Upper lobe of left lung (tissue), 6 donors: Measurements from ENCODE around the gene ZSWIM1. TPM values are rescaled to one million over a fixed set of nuclear protein-coding genes. Genes with fewer than 3 reads are reported as not detected.

Experiments
- ATAC-seq, 2 donors: fragments of 200-7000 bp; cut with Tn5 transposase; one replicate each; pipeline ENCODE4 v1.9.1; 2022; ENCODE audit warnings: mild to moderate bottlenecking in 2 of 2, moderate library complexity in 2 of 2; ENCODE audit not compliant: low FRiP score in 2 of 2
- DNase-seq, 2 donors: peaks; one replicate each; pipeline ENCODE4 v3.0.0-alpha.2; 2019 to 2020
- H3K27ac ChIP-seq, 4 donors: fragments of 200-600 bp; sonication (generic); one replicate each; pipeline ENCODE4 v1.5.1; 2016 to 2019
- H3K27me3 ChIP-seq, 4 donors: fragments of 200-600 bp; sonication (generic); one replicate each; pipeline ENCODE4 v1.5.1; 2017 to 2019
- H3K36me3 ChIP-seq, 4 donors: fragments of 200-600 bp; sonication (generic); one replicate each; pipeline ENCODE4 v1.5.1; 2016 to 2019
- H3K4me1 ChIP-seq, 4 donors: fragments of 200-600 bp; sonication (generic); one replicate each; pipeline ENCODE4 v1.5.1; 2018 to 2019
- H3K4me3 ChIP-seq, 4 donors: fragments of 200-600 bp; sonication (generic); one replicate each; pipeline ENCODE4 v1.5.1; 2017 to 2019; ENCODE audit warnings: mild to moderate bottlenecking in 2 of 4, moderate library complexity in 1 of 4
- H3K9me3 ChIP-seq, 4 donors: fragments of 200-600 bp; sonication (generic); one replicate each; pipeline ENCODE4 v1.5.1; 2018 to 2019
- EP300 ChIP-seq, 4 donors: sonication (generic); formaldehyde crosslinking; IDR thresholded peaks; one replicate each; pipeline ENCODE4 v1.5.1; 2017; ENCODE audit warnings: antibody characterized with exemption in 4 of 4, control low read depth in 2 of 4
- POLR2A ChIP-seq, 4 donors: fragments of 450-650 bp; IDR thresholded peaks; one replicate each; pipeline ENCODE4 v1.5.1; 2016 to 2017; ENCODE audit warnings: antibody characterized with exemption in 4 of 4, mild to moderate bottlenecking in 2 of 4
- POLR2AphosphoS5 ChIP-seq, 2 donors: sonication (generic); formaldehyde crosslinking; IDR thresholded peaks; one replicate each; pipeline ENCODE4 v1.5.1; 2017; ENCODE audit warnings: antibody characterized with exemption in 2 of 2
- WGBS, 2 donors: methylation state at CpG; one replicate each; pipeline ENCODE4 v1.1.5; 2017 to 2018; 5-methylcytosine and 5-hydroxymethylcytosine counted together
- total RNA-seq, 6 donors: library from RNA; depleted of rRNA in 4 of 6; stranded (reverse); fragments of >200 nt in 4 of 6; gene quantifications; one replicate each; pipeline versions ENCODE4 v1.1.0 to v1.2.1, GENCODE V29; 2016 to 2021
- TF ChIP-seq, protein P1 (sequence below), 6 experiments: fragments of 450-650 bp in 4 of 6; fragments of 200-600 bp in 2 of 6; sonication (generic) in 2 of 6; IDR thresholded peaks; one replicate each; pipeline ENCODE4 v1.5.1; 2016 to 2019; ENCODE audit warnings: antibody characterized with exemption in 6 of 6
- donor health status: DM: no; HTN: no; CAD: no; lungs with moderate emphysema.
- donor health status: DM: no; HTN: yes; CAD: no; lungs with severe emphysema.

The ZSWIM1 gene
- total RNA-seq, 6 donors from 2014 or later = 4.2 to 9.7 (median 8.6) TPM

GRCh38 chr20:45841407-45842129, 39.5 kb upstream of the ZSWIM1 start:
- ATAC-seq = no peak
- peaks cover 0 to 6% (median 3%) of the 10 kb centered on the region in 4 donors for H3K4me1 ChIP-seq
- no peak overlapping the region for H3K4me3 ChIP-seq
- peak overlapping the region in 1 of 4 donors; percentile 26 for H3K27ac ChIP-seq
- WGBS, 2 donors = 86 to 96% methylated on average over 7 to 10 of the region's 10 CpGs
- TF ChIP-seq POLR2AphosphoS5 (IDR thresholded peaks at IDR 0.05) (no peak), EP300 (IDR thresholded peaks at IDR 0.05) (no peak), POLR2A (IDR thresholded peaks at IDR 0.05) (no peak)
- TF ChIP-seq, protein P1, sequence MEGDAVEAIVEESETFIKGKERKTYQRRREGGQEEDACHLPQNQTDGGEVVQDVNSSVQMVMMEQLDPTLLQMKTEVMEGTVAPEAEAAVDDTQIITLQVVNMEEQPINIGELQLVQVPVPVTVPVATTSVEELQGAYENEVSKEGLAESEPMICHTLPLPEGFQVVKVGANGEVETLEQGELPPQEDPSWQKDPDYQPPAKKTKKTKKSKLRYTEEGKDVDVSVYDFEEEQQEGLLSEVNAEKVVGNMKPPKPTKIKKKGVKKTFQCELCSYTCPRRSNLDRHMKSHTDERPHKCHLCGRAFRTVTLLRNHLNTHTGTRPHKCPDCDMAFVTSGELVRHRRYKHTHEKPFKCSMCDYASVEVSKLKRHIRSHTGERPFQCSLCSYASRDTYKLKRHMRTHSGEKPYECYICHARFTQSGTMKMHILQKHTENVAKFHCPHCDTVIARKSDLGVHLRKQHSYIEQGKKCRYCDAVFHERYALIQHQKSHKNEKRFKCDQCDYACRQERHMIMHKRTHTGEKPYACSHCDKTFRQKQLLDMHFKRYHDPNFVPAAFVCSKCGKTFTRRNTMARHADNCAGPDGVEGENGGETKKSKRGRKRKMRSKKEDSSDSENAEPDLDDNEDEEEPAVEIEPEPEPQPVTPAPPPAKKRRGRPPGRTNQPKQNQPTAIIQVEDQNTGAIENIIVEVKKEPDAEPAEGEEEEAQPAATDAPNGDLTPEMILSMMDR (IDR thresholded peaks at IDR 0.05) = no peak
- DNase-seq = no peak
- H3K27me3 ChIP-seq = no peaks in the 10 kb centered on the region
- no peaks in the 10 kb centered on the region for H3K9me3 ChIP-seq
- peaks cover 16 to 74% (median 54%) of the 10 kb centered on the region in 4 donors for H3K36me3 ChIP-seq

DNA sequence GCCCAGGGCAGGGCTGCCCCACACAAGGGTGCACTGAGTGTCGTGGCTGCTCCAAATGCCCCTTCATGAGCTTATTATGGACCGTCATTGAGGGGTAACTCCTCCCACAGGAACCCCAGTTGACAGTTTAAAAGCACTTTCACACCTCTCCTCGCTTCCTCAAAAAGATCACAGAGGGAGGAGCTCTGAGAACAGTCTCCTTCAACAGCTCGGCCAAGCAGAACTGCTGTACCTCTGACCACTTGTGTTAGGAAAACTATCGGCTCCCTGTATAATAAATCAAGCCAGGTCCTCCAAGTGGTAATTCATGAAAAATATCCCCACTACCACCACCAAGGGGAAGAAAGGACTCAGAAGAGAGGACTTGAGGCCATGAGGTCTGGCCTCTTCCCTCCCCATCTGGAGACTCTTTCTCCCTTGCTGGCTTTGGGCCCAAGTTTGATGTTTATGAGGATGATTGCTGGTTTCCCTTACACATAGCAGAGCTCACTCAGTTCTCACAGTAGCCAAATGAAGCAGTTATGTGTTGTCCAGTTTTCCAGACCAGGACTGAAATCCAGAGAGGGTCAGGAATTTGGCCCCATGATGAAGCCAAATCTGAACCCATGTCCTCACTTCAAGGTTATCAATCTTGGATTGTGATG, 38.7 kb upstream of the ZSWIM1 start:
- Histone ChIP-seq H3K4me3 (no peak overlapping the region), H3K9me3 (no peaks in the 10 kb centered on the region), H3K27ac (peak overlapping the region in 2 of 4 donors; percentile 24 to 26), H3K27me3 (no peaks in the 10 kb centered on the region), H3K4me1 (peaks cover 0 to 6% (median under 1%) of the 10 kb centered on the region in 4 donors), H3K36me3 (peaks cover 19 to 81% (median 57%) of the 10 kb centered on the region in 4 donors)
- peak; percentile 5 to 43 for ATAC-seq
- 32 to 34% methylated on average over 5 of the region's 5 CpGs for WGBS, 2 donors
- DNase-seq = no peak
- no peak for TF ChIP-seq POLR2A (IDR thresholded peaks at IDR 0.05)
- TF ChIP-seq, protein P1 (IDR thresholded peaks at IDR 0.05) = no peak
- TF ChIP-seq EP300 (IDR thresholded peaks at IDR 0.05) = no peak
- TF ChIP-seq POLR2AphosphoS5 (IDR thresholded peaks at IDR 0.05) = no peak

DNA sequence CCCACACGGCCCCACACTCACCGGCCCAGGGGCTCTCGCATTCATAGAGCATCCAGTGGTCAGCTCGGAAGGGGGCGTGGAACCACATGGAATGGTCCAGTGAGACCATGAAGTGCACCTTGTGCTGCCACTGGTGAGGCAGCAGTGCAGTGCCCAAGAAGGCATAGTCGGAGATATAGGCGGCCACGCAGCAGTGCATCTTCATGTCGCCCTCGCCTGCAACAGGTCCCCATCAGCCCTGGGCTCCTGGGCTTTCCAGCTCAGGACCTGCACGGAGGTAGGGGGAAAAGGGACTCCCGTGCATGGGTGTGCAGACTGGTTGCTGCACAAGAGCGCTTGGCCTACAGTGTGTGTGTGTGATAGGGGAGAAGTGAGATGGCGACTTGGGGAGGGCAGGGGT, 37.5 kb upstream of the ZSWIM1 start:
- no peak for ATAC-seq
- Histone ChIP-seq H3K9me3 (no peaks in the 10 kb centered on the region), H3K4me1 (peaks cover 0 to 6% (median 0%) of the 10 kb centered on the region in 4 donors), H3K27ac (no peak overlapping the region), H3K4me3 (no peak overlapping the region), H3K36me3 (peaks cover 19 to 90% (median 64%) of the 10 kb centered on the region in 4 donors), H3K27me3 (no peaks in the 10 kb centered on the region)
- no peak for DNase-seq
- WGBS, 2 donors = 92 to 95% methylated on average over 8 to 14 of the region's 14 CpGs
- TF ChIP-seq POLR2AphosphoS5 (IDR thresholded peaks at IDR 0.05) (no peak), EP300 (IDR thresholded peaks at IDR 0.05) (no peak), POLR2A (IDR thresholded peaks at IDR 0.05) (no peak)
- TF ChIP-seq, protein P1 (IDR thresholded peaks at IDR 0.05) = no peak

DNA sequence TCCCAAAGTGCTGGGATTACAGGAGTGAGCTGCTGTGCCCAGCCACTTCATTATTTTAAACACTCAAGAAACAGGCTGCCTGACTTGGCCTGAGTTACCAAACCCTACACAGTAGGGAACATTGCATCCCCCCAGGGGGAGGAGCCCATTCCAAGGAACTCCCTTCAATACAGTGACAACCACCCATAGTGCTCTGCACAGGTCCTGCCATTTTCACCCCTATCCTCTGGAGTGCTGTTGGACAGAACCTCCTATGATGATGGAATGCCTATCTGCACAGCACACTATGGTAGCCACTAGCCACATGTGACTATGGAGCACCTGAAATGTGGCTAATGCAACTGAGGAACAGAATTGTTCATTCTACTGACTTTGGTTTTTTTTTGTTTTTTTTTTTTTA, 35.6 kb upstream of the ZSWIM1 start:
- TF ChIP-seq POLR2AphosphoS5 (IDR thresholded peaks at IDR 0.05) = no peak
- no peak for TF ChIP-seq POLR2A (IDR thresholded peaks at IDR 0.05)
- TF ChIP-seq EP300 (IDR thresholded peaks at IDR 0.05) = no peak
- TF ChIP-seq, protein P1 (IDR thresholded peaks at IDR 0.05) = no peak
- no peak for ATAC-seq
- no peak for DNase-seq
- H3K27ac ChIP-seq = no peak overlapping the region
- no peak overlapping the region for H3K4me3 ChIP-seq
- H3K36me3 ChIP-seq = peaks cover 19 to 91% (median 69%) of the 10 kb centered on the region in 4 donors
- no peaks in the 10 kb centered on the region for H3K27me3 ChIP-seq
- H3K4me1 ChIP-seq = peaks cover 0 to 6% (median 0%) of the 10 kb centered on the region in 4 donors
- H3K9me3 ChIP-seq = no peaks in the 10 kb centered on the region
